GM04504 (cell line): Measurements from ENCODE around the gene ERGIC2.

Source experiments
- DNase-seq: peaks from one replicate; pipeline ENCODE4 v3.0.0-alpha.2; 2012; ENCODE audit warnings: low read depth

The ERGIC2 gene

DNA sequence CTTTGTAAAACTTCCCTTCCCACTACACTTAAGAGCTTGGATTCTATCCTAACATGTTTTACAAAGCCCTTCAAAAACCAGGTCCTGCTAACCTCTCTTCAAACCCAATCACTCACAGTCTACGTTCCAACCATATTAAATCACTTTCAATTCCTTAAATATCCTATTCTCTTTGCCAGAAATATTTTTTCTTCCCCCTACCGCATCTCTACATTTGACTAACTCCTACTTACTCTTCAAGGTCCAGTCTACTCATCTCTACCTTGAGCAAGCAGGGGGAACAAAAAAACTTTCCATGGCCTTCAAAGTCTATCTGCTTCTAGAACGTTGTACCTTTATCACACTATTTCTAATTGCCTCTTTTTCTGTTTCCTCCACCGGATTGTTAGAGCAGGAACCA is 6.1 kb downstream of the ERGIC2 start:
- DNase-seq, result no peak

DNA sequence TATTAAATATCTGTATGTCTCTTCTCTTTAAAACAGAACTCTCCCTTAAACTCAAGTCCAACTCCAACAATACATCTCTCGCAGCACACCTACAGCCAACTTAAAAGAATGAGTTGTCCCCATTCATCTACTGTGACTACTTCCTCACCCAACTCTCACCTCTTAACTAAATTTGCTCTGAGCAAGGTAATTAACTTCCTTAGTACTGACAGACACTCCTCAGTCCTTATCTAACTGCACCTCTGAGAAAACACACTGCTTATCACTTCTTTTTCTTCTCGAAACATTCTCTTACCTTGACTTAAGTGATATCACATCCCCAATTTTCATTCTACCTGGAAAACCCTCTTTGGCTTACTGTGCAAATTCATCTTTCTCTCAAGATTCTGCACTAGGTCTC is 7.0 kb downstream of the ERGIC2 start:
- no peak for DNase-seq

DNA sequence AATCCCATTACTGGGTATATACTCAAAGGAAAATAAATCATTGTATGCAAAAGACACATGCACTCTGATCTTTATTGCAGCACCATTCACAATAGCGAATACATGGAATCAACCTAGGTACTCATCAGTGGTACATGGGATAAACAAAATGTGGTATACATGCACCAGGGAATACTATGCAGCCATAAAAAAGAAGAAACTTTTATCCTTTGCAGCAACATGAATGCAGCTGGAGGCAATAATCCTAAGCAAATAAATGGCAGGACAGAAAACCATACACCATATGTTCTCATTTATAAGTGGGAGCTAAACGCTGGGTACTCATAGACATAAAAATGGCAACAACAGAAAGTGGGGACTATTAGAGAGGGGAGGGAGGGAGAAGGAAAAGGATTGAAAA is 15.9 kb downstream of the ERGIC2 start:
- DNase-seq, result no peak

DNA sequence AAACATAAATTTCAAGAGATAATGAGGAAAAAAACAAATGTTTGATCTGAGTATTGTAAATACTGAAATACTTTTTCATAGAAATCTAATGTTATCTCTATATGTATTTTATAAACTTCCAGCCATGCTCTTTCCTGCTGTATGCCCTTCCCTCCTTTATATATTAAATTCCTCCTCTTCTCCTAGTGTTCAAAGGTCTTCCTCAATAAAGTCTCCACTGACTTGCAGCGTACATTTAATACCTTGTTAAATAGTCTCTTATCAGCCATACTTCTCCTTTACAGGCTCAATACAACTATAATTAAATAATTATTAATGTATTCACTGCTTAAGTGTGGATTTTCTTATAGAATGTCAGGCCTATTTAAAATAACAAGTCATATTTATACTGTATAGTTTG is 26.0 kb downstream of the ERGIC2 start:
- no peak for DNase-seq

DNA sequence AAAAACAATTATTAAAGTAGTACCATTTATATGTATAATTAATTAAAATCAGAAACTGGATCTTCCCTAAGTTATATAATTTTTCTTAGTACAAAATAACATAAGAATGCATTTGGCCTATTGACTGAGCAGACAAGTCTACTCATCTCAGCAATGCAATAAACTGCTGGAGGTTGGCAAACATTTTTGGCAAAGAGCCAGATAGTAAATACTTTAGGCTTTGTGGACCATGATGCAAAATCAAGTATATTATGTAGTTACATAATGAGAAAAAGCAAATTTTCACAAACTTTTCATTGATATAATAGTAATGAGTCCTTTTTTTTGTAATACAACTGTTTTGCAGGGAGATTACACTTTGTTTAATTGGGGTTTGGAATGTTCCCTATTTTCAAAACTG is 30.9 kb downstream of the ERGIC2 start:
- peak; percentile 37 for DNase-seq

DNA sequence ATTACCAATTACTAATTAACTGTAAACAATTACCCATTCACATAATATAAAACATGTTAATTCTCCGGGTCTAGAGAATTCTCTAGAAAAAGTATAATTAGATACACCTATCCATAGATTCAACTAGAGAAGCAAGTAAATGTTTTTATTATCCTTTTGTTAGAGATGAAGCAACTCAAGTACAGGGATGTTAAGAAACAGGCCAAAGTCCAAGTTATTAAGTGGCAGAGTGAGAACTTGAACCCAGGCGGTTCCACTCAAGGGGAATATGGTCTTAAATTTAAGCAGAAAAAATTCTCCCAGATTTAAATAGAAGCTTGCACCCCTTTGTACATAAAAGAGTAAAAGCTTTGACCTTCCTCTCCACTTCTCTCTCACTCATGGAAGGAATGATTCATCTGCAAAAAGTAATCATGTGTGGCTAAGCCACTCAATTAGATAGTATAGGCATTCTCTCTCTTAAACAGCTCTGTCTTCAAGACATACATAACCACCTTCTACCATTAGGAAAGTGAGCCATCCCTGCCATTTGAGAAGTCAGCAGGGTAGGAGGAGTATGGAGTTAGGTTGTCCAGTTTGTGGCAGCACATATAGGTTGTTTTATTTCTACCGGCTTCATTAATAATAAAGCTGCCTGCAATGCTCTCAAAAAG is 34.1 kb downstream of the ERGIC2 start:
- no peak for DNase-seq

DNA sequence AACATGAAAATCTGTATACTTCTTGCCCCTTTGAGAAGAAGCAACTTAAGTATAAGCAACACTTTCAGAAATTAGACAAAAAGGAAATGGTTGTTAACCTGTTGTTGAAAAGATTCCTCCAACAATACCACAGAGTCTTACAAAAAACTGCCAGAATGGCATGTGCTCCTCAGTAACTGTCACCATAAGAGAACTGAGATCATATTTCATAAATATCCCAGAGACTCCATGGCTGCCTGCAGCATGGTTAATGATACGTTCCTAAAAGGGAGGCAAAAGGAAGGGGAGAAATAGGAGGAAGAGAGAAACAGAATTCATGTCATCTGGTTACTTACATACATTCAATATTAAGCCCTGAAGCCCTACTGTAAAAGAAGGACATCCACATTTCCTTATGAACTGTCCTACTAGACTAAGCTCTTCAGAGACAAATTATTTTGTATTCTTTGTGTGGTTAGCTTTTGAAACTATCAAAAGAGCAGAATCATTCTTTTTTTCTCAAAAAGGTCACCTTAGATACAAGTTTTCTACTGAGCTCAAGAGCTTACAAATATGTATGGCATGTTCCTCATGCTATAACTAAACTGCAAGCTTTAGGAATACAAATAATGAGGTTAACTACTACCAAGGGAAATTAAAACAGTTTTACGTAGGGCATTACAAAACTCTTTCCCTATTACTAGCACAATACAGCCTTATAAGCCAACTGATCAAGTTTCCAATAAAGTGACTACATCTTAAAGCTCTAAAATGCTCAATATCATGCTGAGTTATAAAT is 37.8 kb downstream of the ERGIC2 start:
- DNase-seq, result no peak

DNA sequence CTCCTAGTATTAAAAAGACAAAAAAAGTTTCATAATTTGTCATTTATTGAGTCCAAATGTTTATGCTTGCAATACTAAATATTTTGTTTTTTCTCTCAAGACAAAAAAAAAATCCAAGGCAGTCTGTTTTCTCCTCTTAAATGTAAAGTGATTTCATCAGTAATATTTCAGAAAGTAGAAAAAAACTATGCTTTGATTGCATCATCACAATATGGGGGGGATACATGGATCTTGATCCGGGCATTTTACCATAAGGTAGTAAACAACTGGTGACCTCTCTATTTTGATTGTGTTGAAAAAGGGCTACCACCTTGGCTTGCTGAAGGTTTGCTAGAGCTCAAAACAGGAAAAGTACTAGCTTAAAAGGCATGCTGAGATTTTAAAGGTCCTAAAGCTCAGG is 43.6 kb downstream of the ERGIC2 start:
- no peak for DNase-seq

DNA sequence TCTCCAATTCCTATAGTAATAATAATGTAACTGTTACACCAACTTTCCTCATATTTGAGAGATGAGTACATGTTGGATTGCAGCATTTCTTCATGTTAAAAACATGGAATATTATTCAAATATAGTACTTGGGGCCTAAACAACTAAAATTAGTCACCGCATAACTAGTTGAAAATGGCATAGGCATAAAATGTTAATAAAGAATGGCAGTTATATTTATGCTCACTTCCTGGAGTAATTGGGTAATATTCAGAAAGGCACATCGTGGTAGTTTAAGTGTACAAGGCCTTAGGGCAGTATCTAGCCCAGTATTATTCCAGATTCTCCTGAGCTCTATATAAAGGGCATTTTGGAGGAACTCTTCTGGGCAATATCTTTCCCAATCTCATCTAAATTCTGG is 46.0 kb downstream of the ERGIC2 start:
- no peak for DNase-seq

DNA sequence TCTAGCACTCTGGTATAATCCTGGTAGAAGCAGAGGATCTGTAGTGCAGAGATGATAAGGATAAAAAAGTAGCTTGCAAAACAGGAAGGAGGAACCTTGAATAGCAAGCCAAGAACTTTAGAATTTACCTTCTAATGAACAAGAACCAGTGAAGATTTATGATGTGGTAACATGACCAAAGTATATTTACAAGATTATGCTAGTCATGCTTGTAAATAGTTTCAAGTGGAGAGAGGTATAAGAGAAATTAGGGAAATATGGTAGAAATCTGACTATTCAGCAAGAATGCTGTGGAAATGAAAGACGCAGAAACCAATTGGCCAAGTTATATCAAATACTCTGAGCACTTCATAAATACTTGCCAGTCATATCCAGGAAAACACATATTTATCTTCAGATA is 47.8 kb downstream of the ERGIC2 start:
- no peak for DNase-seq

DNA sequence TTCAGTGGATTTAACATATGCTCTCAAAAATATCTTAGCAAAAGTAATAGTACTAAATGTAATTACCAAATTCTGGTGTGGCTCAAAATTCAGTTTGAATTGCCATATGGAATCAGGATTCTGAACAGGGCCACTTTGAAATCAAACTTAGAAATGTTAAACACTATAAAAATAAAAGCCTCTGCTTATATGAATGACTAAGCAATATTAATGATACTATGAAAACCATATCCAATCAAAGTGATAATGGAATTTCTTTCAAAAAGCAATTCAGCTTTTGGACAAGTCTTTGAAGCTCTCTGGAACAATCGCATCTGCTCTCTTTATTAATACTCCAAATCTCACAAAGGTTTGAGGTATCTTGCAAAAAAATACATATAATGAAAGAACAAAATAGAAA is 51.6 kb downstream of the ERGIC2 start:
- no peak for DNase-seq

DNA sequence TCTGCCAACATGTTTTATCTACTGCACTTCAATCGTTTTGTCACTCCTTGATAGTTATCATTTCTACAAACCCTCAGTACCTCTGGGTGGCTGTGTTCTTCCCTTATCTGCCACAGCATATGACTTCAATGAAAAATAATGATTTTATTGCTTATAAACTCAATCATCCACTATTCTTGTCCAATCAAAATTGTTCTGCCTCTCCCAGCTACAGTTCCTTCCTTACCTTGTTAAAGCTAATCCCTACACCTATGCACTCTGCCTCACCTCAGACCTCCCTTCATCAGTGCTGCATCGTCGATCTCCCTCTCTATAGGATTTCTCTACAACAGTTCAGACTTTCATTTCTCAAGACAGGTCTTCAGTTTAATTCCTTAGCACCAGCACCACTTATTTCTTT is 58.8 kb downstream of the ERGIC2 start:
- DNase-seq, result no peak

DNA sequence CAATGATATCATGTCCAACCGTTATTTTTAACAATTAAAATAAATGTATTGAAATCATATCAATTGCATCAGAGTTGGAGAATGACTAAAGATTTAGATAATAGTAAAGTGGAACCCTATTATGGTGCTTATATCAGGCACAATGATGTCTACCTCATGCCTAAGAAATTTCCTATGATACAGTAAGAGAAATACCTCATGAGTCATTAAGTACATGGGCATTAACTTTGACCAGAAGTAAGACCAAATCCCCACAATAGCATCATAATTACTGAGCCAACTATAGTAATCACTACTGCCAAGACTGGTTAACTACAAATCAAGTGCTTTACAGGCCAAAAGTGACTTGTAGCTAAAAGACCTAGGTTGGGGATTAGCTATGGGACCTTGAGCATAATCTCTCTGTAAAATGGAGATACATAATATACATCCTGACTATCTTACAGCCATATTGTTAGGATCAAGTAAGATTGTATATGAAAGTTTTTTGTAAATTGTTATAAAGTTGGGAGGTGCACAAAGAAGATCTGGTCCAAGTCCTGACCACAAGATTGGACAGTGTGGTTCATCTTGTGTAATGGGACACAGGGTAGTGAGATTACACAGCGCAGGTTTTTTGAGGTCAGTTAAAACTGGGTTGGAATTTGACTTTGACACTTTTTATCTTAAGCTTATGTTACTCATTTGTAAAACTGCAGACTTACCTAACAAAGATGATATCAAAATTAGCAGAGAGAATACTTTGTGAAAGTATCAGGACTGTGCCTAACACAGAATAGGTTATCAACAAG is 60.5 kb downstream of the ERGIC2 start:
- DNase-seq, result peak; percentile 40

DNA sequence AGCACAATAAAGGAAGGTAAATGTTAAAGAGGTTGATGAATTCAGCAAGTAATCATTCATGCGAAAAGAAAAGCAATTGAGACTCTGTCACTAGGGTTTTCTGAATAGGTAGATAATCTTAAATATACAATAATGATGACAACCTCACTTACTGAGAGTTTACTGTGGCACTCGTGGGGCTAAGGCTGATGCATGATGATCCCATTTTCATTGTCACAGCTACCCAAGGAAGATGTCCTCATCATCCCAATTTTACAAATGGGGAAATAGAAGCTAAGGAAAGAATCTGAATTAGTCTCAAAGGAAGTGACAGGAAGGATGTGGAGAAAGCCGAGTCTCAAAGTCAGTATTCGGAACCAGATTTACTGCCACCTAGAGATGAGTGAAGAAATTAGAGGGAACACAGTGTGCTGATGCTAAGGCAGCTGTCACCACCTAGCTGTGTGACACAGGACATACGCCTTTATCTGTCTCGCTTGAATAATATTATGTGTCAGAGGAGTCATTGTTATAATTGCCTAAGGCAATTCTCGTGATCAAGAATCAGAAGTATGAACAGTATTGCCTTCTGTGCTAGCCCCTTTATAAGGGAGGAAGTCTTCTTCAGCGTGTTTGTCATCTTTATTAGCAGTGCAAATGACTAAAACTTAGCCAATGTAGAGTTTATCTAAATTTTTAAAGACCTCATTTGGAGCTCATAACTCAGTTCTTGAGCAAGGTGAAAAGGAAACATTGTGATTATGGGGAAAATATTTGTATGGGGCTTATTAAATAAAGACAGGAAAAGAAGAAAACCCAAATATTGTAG is 63.2 kb downstream of the ERGIC2 start:
- peak; percentile 38 for DNase-seq

DNA sequence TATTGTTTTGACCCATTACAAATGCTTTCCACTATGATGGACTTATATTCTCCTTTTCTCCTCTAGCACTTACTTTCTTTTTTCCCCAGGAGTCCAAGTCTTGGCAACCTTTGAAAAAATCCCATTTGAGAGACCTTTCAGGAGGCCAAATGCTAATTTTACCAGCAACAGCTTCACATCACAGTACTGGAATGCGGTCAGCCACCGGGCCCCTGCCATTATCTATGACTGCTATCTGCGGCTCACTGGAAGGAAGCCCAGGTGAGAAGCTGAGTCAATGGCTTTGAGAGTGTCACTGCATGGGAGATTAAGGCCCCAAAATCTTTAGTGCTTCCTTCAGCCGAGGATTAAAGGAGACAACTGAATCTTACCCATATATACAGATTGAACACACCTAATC is 64.2 kb downstream of the ERGIC2 start:
- peak; percentile 23 for DNase-seq

DNA sequence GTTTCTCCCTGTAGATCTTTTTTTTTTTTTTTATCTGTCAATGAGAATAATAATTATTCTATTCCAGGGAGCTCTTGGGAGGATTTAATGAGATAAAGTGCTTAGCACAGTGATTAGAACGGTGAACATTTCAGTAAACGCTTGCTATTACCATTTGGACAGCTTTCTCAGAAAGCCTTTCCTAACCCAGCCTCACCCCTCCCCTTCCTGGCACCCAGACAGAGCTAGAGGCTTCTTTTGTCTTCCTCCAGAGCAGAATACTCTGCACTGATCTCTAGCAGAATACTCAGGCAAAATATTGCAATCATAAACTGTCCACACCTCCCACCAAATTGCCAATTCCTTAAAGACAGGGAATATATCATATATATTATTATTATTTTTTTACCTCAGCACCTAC is 66.6 kb downstream of the ERGIC2 start:
- DNase-seq, result no peak

DNA sequence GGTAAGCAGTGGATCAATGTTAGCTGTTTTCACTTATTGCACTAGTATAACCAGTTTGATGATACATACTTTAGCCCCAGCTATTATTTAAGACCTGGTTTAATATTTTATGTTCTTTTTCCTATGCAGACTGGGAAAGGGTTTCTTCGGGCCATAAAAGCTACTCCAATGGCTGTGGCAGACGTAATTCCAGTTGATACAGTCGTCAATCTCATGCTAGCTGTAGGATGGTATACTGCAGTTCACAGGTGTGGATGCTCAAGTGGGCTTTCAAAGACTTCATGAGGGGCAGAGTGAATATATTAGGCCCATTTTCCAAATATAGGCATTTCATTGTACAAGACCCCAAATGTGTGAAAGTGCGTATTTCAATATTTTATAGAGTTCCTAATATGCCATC is 70.1 kb downstream of the ERGIC2 start:
- no peak for DNase-seq

DNA sequence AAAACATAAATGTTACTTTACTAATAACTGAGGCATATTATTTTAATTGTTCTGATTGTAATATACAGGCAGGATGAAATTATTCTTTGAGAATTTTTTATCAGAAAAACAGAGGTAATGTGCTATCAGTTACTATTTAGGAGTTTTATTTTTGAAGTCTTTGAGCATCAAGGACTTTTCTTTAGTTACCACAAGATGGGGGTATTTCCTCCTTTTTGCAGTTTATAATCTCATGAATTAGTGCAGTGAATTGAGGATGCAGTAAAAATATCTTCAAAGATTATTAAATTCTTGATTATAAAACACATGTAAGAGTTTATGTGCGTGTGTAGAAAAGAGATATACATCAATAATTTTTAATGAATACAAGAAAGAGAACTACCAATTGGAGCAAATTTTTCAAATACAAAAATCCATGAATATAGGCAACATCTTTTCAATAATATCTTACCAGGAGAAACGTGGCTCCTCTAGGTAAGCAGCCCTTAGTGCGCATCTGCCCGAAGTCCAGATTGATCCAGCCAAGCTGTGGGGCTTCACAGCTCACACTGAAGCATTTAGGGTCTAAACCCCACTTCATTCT is 71.6 kb downstream of the ERGIC2 start:
- DNase-seq, result no peak

DNA sequence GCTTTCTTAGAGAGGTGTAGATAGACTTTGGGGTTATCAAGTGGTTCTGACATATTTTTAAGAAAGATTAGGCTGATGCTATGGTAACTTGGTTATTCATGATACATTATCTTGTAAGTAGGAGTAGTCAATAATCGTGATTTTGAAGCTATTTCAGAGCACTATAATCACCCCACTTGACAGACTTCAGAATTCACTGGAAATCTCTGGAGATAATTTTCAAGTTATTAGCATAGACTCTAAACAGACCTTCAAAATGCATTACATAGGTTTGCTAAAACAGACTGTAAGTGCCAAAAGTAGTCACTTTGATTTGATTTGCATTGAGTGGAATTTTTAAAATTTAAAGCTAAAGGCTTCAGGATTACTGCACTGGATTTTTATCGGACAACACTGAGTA is 74.3 kb downstream of the ERGIC2 start:
- no peak for DNase-seq

DNA sequence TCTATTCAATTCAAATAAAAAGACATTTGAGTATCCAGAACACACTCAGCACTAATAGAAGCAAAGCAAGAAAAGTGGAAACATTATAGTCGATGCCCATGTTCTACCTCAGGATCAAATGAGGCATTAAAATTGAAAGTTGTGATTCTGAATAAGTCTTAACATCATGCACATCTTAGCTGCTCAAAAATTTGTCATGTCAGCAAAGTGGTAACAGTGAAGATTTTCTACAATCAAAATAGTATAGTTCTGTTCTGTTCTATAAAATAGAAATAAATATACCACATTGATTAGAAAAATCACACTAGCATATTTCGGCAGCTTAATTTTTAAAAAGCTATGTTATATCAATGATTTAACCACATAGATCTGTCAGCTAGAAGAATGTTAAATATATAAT is 74.7 kb downstream of the ERGIC2 start:
- no peak for DNase-seq

DNA sequence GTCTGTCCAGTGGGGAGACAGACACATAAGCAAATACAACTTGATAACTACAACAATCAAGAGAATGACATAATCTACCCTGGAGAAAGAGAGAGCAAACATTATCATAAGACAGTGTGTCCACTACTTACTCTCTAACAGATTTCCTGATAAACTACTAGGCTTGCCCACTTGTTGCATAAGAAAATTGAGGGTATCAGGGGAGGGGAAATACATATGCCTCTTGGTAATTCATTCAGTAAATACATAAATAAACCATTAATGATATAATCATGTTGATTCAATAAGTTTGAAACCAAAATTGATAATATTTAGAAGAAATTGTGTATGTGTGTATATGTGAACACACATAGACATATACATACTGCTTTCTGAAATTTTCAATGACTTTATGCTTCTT is 76.6 kb downstream of the ERGIC2 start:
- DNase-seq, result no peak

DNA sequence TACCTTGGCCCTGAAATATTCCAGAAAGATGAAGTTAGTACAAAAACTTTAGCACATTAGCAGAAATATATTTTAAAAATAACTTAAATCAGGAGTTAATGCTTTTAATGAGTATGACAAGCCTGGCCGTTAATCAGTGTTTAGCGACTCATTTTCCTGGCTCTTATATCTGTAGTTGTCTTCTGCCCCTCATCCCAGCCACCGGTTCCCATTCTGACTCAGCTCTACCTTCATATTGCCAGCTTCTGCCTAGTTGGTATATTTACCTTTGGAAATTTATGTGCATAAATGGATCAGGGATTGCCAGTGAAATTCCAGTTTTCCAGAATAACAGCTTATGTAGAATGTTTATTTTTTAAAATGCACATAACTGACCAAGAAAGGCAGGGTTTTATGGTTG is 79.9 kb downstream of the ERGIC2 start:
- DNase-seq, result no peak
